B cell (primary cell): ENCODE measurements around the gene ERVH48-1. TPM values are rescaled to one million over a fixed set of nuclear protein-coding genes. Genes with fewer than 3 reads are reported as not detected.
"Not testable (repeated sequence)": the region's sequence is repeated elsewhere in the genome, so short reads cannot be mapped to it uniquely, and the experiment has no call there.

Experiments
- ATAC-seq: fragments of 200-7000 bp; cut with Tn5 transposase; one replicate; pipeline ENCODE4 v1.10.0; 2021; ENCODE audit warnings: low read depth, mild to moderate bottlenecking, moderate number of reproducible peaks, moderate library complexity
- CTCF ChIA-PET: fragments of 350-600 bp; sonication (Branson Sonifier 250); formaldehyde crosslinking; loops from one replicate; lab custom pipeline; 2021; ENCODE audit warnings: antibody characterized with exemption, inconsistent platforms; lab: Charles Lee
- POLR2A ChIA-PET: fragments of 350-600 bp; sonication (Branson Sonifier 250); formaldehyde crosslinking; loops from one replicate; lab custom pipeline; 2021; ENCODE audit warnings: antibody characterized with exemption; lab: Charles Lee
- DNase-seq: peaks from one replicate; pipeline ENCODE4 v3.0.0; 2013
- H2AFZ ChIP-seq: 2 replicates; pipeline ENCODE4 v1.6.1; 2012; ENCODE audit warnings: mild to moderate bottlenecking, low read depth, low read length; ENCODE audit not compliant: insufficient read depth, poor library complexity, severe bottlenecking
- H3K27ac ChIP-seq, 2 donors: 1 replicate in 1 of 2; 2 replicates in 1 of 2; pipeline ENCODE4 v1.5.1; 2012 to 2013; ENCODE audit warnings: low read length in 2 of 2, mild to moderate bottlenecking in 2 of 2, moderate library complexity in 1 of 2
- H3K27me3 ChIP-seq, 4 experiments: fragments of 200-600 bp in 1 of 4; sonication (generic) in 1 of 4; replicated peaks in 1 of 4; 1 replicate in 2 of 4; 2 replicates in 2 of 4; pipeline versions ENCODE4 v1.6.1 to v1.7.0; 2013 to 2016; ENCODE audit warnings: low read length in 3 of 4, mild to moderate bottlenecking in 2 of 4, mixed read lengths in 1 of 4, moderate library complexity in 1 of 4; ENCODE audit not compliant: insufficient read depth in 4 of 4, control insufficient read depth in 3 of 4; ENCODE audit errors: control extremely low read depth in 1 of 4
- H3K36me3 ChIP-seq, 2 experiments: replicated peaks in 1 of 2; 1 replicate in 1 of 2; 2 replicates in 1 of 2; pipeline versions ENCODE4 v1.6.1 to v1.7.1; 2013; ENCODE audit warnings: low read length in 1 of 2; ENCODE audit not compliant: insufficient read depth in 2 of 2, control insufficient read depth in 1 of 2; ENCODE audit errors: control extremely low read depth in 1 of 2, extremely low read depth in 1 of 2
- H3K4me1 ChIP-seq, 2 donors: fragments of 200-600 bp in 1 of 2; sonication (generic) in 1 of 2; 1 replicate in 1 of 2; 2 replicates in 1 of 2; pipeline versions ENCODE4 v1.5.1 to v1.6.1; 2013 to 2017; ENCODE audit warnings: low read length in 2 of 2; ENCODE audit not compliant: control insufficient read depth in 2 of 2, insufficient read depth in 2 of 2
- H3K4me2 ChIP-seq: replicated peaks from 2 replicates; pipeline ENCODE3; 2012; ENCODE audit warnings: mild to moderate bottlenecking, low read depth, low read length; ENCODE audit not compliant: poor library complexity, severe bottlenecking
- H3K4me3 ChIP-seq, 5 experiments: fragments of 200-600 bp in 1 of 5; sonication (generic) in 1 of 5; 1 replicate in 3 of 5; 2 replicates in 2 of 5; pipeline versions ENCODE4 v1.5.1 to v1.7.0; 2011 to 2016; ENCODE audit warnings: low read length in 4 of 5, mild to moderate bottlenecking in 4 of 5, low read depth in 2 of 5, control low read depth in 1 of 5, moderate library complexity in 1 of 5; ENCODE audit not compliant: insufficient read depth in 1 of 5; ENCODE audit errors: control extremely low read depth in 1 of 5, extremely low read depth in 1 of 5
- H3K79me2 ChIP-seq: fragments of 200-600 bp; sonication (generic); one replicate; pipeline ENCODE4 v1.6.0; 2016; ENCODE audit warnings: low read length; ENCODE audit not compliant: control insufficient read depth, insufficient read depth
- H3K9ac ChIP-seq: fragments of 200-600 bp; sonication (generic); 2 replicates; pipeline ENCODE4 v1.6.1; 2017; ENCODE audit warnings: mild to moderate bottlenecking, low read length, moderate library complexity
- H3K9me3 ChIP-seq, 3 donors: one replicate each; pipeline versions ENCODE4 v1.6.1 to v1.7.1; 2013; ENCODE audit warnings: low read length in 2 of 3; ENCODE audit not compliant: control insufficient read depth in 2 of 3, insufficient read depth in 1 of 3; ENCODE audit errors: control extremely low read depth in 1 of 3
- H4K20me1 ChIP-seq: 2 replicates; pipeline ENCODE4 v1.6.0; 2012; ENCODE audit warnings: mild to moderate bottlenecking, low read length; ENCODE audit not compliant: insufficient read depth, control insufficient read depth, poor library complexity, severe bottlenecking
- H3K27ac Mint-ChIP-seq: one replicate; pipeline ENCODE4 v1.8.0; 2021; ENCODE audit warnings: mixed read lengths
- H3K27me3 Mint-ChIP-seq: one replicate; pipeline ENCODE4 v1.8.0; 2021; ENCODE audit warnings: mixed read lengths
- H3K4me1 Mint-ChIP-seq: one replicate; pipeline ENCODE4 v1.8.0; 2021; ENCODE audit warnings: mixed read lengths
- H3K4me3 Mint-ChIP-seq: one replicate; pipeline ENCODE4 v1.8.0; 2021; ENCODE audit warnings: mixed read lengths
- H3K9me3 Mint-ChIP-seq: one replicate; pipeline ENCODE4 v1.8.0; 2022; ENCODE audit warnings: mixed read lengths; ENCODE audit not compliant: insufficient read depth
- CTCF ChIP-seq: fragments of 200-600 bp; IDR thresholded peaks from one replicate; pipeline ENCODE4 v1.8.0; 2022; ENCODE audit warnings: antibody characterized with exemption, mild to moderate bottlenecking
- EZH2 ChIP-seq: IDR thresholded peaks from 2 replicates; pipeline ENCODE4 v1.6.1; 2012; ENCODE audit warnings: borderline replicate concordance, low read depth, mild to moderate bottlenecking, moderate library complexity, low read length; ENCODE audit not compliant: insufficient read depth, poor library complexity, severe bottlenecking
- WGBS: methylation state at CpG from one replicate; pipeline ENCODE4 v1.1.5; 2013; ENCODE audit warnings: missing lambda C conversion rate; ENCODE audit not compliant: insufficient coverage; 5-methylcytosine and 5-hydroxymethylcytosine counted together
- intact Hi-C: fragments of 100-400 bp; cut with micrococcal nuclease; formaldehyde crosslinking; loops from one replicate; pipeline ENCODE4 v1.10.0; 2022
- polyA plus RNA-seq: library from polyadenylated mRNA; depleted of rRNA; stranded (reverse); fragments of >200 nt; gene quantifications from 2 replicates; pipeline ENCODE4 v1.2.3, GENCODE V29; 2012
- total RNA-seq, 2 donors: library from RNA; stranded (reverse); fragments of 120-200 nt in 1 of 2; gene quantifications; 1 replicate in 1 of 2; 2 replicates in 1 of 2; pipeline versions ENCODE4 v1.2.3 to v1.2.4, GENCODE V29; 2013 to 2022

ERVH48-1 gene
- total and polyA plus RNA-seq, 2 donors (not counting 1 experiment from before 2014, with no cell fraction given): not detected

- Histone ChIP-seq H3K36me3 (no peaks in the 10 kb centered on the region), H3K4me3 (no peak overlapping the region), H3K27ac (no peak overlapping the region), H3K27me3 (no peaks in the 10 kb centered on the region), H3K9me3 (no peaks in the 10 kb centered on the region), H3K9ac (no peak overlapping the region), H4K20me1 (no peaks in the 10 kb centered on the region), H3K4me2 (no peak overlapping the region), H2AFZ (no peak overlapping the region), H3K4me1 (peaks cover 4 to 9% of the 10 kb centered on the region in 2 donors), H3K79me2 (no peaks in the 10 kb centered on the region)
- no peaks in the 10 kb centered on the region for H3K27me3 Mint-ChIP-seq
- CTCF ChIA-PET: no interaction called here
- POLR2A ChIA-PET: no interaction called here
- no peak overlapping the region for H3K27ac Mint-ChIP-seq
- no peak for TF ChIP-seq EZH2
- TF ChIP-seq CTCF: no peak
- intact Hi-C loops: no loop called here
- WGBS: 99% methylated on average over 7 of the region's 16 CpGs
- no peaks in the 10 kb centered on the region for H3K9me3 Mint-ChIP-seq
- peaks cover 12% of the 10 kb centered on the region for H3K4me1 Mint-ChIP-seq
- ATAC-seq (no peak), DNase-seq (no peak)
- H3K4me3 Mint-ChIP-seq: no peak overlapping the region
Measured at GRCh38 chr21:42939582-42940413, 14.4 kb upstream of the ERVH48-1 start.

DNA sequence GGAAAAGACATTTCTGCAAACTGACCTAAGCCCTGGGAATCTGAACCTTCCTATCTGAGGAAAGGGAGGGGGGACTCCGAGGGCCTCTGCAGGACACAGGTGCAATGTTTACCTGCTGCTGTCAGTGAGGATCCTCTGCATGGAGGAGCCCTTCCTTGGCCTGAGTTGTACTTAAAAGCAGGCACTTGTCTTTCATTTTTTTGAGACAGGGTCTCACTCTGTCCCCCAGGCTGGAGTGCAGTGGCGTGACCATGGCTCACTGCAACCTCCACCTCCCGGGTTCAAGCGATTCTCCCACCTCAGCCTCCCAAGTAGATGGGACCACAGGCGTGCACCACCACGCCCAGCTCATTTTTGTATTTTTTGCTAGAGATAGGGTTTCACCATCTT is 13.2 kb upstream of the ERVH48-1 start:
- not testable (repeated sequence) for H3K4me3 Mint-ChIP-seq, H3K27ac Mint-ChIP-seq

More for the DNA sequence above, 13.2 kb upstream of the ERVH48-1 start:
- H2AFZ ChIP-seq, intact Hi-C loops, H3K9me3 Mint-ChIP-seq, H3K4me2 ChIP-seq, ATAC-seq, H3K9me3 ChIP-seq, DNase-seq, CTCF ChIA-PET, H3K4me1 ChIP-seq, H3K36me3 ChIP-seq, H4K20me1 ChIP-seq, H3K4me3 ChIP-seq, H3K79me2 ChIP-seq, POLR2A ChIA-PET, H3K9ac ChIP-seq, H3K27me3 ChIP-seq, H3K27me3 Mint-ChIP-seq, H3K27ac ChIP-seq: not testable (repeated sequence)
- H3K4me1 Mint-ChIP-seq: peaks cover 12% of the 10 kb centered on the region
- 92% methylated on average over 2 of the region's 6 CpGs for WGBS
